Ramos (cell line): ENCODE results near the gene POPDC2.
"Not testable (repeated sequence)": the region's sequence is repeated elsewhere in the genome, so short reads cannot be mapped to it uniquely, and the experiment has no call there.

Experiments
- in situ Hi-C: fragments of 300-500 bp; cut with MboI; formaldehyde crosslinking; loops from one replicate; pipeline ENCODE4 v1.14.3; 2022; ENCODE audit warnings: low sequenced_read_pairs; ENCODE audit not compliant: unreplicated experiment

POPDC2 gene

DNA sequence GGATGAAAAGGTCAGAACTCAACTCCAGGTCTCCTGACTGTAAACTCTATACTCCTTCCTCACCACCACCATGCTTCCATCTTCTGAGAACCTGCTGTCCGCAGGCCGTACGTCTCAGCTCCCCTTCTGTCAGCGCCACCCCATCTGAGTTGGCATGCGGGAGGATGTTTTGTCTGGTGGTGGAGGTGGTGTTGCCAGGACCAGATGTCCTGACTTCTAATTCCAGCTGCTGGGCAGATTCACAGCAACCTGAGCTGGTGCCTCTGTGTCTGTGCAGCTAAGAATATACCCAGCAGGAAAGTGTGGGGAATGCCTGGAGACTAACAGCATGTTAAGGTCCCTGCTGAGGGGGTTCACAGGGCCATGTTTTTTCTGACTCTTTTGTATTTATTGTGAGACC is 39.5 kb downstream of the POPDC2 start:
- in situ Hi-C loops, result no loop called here

DNA sequence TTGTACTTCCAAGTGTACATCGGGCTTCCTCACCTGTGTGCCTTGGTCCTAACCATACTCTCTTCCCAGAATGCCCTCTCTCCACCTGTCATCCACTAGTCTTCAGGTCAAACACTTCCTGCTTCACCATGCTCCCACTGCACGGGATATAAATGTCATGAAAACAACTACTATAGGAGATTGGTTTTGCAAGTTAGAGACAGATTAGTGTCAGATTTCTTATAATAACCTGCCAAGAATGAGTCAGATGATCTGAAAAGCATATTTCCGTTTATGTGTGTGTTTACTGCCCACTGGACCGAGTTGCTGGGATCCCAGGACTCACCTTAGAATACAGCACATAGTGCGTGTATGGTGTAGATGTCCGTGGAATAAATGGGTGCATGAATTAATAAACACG is 41.3 kb downstream of the POPDC2 start:
- in situ Hi-C loops, result no loop called here

DNA sequence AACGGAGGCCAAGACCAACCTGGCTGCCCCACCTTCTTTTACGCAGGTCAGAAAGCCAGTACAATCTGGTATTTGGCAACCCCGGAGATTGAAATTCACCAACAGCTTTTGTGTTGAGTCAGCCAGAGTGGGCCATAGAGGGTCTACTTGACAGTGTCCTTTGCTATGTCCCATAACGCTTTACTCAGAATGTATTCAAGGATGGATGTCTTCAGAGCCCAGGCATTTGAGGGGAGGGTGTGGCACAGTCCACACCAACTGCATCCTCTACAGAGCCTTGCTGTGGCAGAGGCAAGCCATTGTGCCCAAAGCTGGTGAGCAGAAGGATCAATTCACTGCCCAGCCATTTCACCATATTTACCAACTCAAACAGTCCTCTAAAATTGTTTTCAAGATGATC is 44.3 kb downstream of the POPDC2 start:
- in situ Hi-C loops, result no loop called here

DNA sequence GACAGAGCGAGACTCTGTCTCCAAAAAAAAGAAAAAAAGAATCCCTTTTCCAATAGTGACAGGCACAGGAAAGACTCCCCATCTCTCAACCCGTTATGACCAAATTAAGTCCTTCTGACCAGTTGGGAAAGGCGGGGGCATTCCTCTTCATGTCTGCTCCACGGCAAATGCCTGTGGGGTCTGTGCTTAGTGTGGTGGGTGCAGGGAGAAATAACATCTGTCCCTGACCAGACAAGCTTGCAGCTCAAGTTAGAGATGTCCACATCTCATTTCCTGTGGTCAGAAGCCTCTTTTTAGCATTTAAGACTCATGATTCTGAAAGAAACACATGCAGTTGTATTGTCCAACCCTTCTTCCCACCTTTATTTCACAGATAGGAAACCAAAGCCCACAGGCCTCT is 46.5 kb downstream of the POPDC2 start:
- in situ Hi-C loops, result no loop called here

DNA sequence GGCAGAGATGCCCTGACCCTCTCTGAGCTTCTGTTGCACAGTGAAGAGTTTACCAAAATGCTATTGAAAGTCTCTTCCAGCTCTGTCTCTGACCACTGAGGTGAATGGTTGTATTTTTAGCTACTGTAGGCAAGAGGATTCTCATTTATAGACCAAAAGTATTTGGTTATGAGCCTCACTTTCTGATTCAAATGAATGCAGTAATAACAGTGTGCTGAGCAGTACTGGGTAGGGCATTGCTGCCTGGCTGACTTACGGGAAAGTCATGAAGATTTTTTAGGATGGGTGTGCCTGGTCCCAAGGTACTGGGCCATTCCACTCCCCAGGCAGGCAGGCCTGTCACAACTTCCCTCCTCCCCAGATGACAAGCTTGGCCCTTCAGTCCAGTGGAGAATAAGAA is 47.2 kb downstream of the POPDC2 start:
- in situ Hi-C loops, result no loop called here

DNA sequence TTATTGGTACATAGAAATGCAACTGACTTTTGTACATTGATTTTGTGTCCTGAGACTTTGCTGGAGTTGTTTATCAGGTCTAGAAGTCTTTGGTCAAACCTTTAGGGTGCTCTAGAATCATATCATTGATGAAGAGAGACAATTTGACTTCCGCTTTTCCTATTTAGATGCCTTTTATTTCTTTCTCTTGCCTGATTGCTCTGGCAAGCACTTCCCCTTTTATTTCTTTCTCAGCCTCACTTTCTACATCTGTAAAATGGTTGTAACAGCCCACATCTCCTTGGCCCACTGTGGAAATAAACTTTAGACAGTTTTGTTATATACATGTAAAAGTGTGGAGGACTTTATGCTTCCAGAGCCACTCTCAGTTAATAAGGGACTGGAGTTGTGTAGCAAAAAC is 48.7 kb downstream of the POPDC2 start:
- in situ Hi-C loops, result no loop called here

DNA sequence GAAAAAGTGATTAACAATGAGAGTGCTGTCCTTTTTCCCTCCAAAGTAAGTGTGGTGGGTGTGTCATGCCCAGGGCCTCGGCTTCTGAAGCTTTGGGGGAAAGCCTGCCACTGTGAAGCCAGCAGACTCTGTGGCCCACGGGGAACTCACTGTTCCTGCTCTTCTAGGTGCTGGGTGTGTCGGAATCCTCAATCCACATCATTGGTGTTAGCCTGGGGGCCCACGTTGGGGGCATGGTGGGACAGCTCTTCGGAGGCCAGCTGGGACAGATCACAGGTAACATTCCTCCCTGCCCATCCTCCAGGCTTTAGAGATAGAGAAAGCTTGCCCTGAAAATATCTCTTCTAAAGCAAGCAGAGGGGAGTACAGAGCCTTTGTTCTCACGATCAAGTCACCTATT is 51.1 kb downstream of the POPDC2 start:
- in situ Hi-C loops, result no loop called here

DNA sequence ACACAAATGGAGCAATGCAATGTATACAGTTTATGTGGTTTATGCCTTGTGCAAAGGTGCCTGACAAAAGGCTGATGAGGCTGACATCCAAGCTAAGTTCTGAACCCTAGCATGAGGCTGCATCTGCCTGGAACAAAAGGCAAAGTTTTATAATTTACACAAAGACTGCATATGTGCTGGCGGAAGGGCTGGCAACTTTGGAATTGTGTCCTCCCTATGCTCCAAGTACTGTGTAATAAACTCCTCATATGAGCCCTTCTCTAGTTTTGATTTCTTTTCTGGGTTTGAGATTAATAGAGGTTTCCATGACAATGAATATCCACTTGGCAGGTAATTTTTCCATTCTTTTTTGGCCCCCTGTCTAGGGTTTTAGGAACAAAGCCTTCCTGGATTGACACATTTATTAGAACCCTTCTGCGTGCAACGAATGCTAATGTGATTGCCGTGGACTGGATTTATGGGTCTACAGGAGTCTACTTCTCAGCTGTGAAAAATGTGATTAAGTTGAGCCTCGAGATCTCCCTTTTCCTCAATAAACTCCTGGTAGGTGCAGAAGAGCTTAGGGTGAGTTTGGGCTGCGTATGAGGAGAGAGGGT is 51.9 kb downstream of the POPDC2 start:
- in situ Hi-C loops, result no loop called here

DNA sequence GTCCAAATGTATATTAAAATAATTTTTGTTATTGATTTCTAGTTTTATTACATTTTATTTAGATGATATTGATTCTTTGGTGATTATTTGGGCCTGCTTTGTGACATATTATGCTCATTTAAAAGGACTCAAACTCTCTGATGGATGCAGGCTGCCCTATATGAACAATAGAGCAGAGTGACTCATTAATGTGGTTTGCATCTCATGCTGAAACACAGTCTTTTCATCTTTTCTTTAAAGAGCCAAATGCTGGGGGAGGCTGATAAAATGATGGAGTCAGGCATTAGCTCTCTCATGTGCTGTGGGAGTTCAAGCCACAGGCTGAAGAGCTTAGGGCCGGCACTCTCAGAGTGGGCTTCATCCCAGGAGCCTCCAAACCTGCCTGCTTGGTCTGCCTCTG is 55.5 kb downstream of the POPDC2 start:
- in situ Hi-C loops, result no loop called here

DNA sequence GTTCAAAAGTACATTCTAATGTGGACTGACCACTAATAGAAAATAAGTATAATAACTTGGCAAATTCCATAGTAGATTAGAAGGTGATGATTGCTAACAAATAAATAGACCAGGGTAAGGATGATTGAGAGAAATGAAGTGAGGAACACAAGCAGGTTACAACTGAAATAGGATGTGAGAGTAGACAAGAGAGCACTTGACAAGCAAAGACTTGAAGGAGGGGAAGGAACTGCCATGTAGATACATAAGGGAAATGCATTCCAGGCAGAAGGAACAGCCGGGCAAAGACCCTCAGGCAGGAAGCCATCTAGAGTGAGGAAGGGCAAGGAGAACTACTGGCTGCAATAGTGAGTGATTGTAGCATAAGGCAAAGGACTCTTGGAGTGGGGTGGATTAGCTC is 57.7 kb downstream of the POPDC2 start:
- in situ Hi-C loops, result no loop called here

DNA sequence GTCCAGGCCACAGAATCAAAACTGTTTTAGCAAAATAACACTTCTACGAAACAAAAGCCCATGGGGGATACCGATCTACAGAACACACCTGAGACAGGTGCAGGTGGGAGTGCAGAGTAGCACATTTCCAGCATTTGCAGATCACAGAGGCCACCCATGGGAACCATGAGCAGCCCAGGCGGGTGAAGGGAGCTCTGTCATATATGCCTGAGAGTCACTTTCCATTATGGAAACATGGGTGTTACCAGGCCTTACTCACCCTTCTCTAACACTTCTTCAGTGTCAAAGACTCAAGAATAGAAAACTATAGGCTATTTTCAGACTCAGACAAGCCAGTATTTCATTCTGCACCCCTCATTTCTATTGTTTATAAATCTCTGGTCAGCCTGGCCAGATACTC is 59.2 kb downstream of the POPDC2 start:
- in situ Hi-C loops, result no loop called here

DNA sequence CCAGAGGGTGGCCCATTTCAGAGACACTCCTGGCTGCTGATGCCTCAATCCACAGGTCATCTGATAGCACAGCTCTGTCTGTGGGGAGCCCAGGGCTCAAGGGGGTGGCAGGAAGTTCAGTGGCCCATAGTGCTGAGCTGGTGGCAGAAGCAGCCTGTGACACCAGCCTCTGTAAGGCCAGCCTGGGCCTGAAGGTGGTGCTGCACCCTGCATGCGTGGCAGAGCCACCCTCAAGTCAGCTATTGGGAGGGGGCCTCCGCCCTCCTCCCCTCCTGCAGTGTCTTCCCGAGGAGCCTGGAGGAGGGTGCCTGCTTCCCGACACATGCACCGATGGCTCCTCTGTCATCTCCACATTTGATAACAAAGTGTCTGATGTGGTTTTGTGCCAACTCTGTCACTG is 59.7 kb downstream of the POPDC2 start:
- in situ Hi-C loops, result no loop called here

DNA sequence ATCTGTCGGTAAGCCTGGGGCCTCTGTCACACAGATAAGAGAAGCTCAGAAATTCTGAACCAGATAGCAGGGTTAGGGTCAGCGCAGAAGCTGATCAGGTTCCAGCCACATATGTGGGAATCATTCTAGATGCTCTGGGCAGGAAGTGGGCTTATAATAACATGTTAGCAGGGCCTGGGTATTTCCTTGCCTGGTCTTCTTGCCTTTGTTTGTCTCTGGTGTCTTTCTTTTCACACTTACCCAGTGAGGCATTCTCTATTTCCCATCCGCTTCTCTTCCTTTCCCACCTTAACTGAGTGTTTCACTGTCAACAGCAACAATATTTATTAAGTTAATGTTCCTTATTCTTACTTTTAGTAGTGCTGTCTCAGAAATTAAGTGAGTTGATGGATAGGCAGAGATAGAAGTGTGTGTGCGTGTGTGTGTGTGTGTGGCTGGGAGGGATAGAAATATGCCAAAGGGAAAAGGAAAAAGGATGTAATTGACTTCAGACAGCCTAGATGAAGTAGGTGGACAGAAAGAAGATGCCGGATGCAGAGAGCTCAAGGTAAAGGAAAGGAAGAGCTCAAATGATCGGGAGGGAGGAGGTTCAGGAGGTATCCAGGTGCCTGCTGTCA is 60.7 kb downstream of the POPDC2 start:
- in situ Hi-C loops, result no loop called here

DNA sequence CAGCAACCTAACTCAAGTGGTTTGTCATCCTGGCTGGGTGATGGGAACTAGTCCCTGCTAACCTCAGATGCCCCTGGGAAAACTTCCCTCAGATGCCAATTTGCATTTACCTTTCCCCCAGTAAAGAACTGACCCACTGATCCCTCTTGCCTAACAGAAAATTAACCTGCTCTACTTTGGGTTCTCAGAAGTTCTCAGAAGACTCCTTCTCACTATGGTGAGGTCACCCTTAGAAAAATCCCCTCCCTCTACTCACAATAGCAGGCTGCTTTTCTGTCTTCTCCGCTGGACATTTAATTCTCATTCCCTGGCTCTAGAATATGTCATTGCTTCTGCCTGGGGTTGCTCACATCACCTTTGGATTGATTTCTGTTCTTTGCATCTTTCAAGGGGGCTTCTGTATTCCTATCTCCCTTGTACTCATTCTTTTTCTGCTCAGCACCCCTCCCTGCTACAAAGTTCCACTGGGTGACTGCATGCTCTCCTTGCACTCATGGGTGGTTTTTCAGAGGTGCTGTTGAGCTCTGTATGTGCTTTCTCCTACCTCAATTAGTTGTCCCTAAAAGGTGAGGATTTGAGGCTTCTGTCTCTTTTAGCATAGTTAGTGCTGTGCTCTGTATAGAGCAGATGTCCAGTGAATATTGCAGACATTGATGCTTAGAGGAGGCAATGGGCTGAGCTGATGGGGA is 61.8 kb downstream of the POPDC2 start:
- in situ Hi-C loops, result no loop called here

DNA sequence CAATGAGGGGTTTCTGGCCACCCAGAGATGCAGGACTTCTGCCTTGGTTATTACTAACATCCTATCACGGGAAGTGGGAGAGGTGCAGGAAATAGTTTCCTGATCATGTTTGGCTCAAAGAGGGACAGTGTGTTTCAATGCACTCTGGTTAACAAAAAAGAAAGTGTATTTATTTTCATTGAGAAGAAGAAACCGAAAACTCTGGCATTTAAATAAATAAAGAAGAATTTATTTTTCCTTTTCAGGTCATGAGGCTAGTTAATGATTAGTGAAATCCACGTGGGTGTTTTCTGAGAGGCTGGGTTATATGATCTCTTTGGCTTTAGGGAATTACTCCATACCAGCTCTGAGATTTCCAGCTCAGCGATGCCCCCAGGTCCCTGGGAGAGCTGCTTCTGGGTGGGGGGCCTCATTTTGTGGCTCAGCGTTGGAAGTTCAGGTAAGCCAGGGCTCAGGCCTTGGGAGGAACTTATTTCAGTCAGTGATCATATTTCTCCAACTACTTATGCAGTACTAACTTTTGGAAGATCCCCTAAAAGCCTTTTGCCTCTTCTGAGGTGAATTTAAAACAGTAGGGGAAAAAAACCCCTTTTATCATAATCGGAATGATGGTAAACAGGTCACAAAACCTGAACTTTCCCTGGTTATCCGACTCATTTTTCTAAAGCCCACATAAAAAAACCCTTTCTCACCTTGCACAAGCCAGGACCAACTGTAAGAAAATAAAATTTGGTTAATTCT is 62.7 kb downstream of the POPDC2 start, which contains the start of gene PLA1A:
Gene PLA1A (plus strand): TSS at position 338 of the 741 bp plus-strand sequence. CDS start 29 bp downstream, at position 367.
- in situ Hi-C loops, result no loop called here

DNA sequence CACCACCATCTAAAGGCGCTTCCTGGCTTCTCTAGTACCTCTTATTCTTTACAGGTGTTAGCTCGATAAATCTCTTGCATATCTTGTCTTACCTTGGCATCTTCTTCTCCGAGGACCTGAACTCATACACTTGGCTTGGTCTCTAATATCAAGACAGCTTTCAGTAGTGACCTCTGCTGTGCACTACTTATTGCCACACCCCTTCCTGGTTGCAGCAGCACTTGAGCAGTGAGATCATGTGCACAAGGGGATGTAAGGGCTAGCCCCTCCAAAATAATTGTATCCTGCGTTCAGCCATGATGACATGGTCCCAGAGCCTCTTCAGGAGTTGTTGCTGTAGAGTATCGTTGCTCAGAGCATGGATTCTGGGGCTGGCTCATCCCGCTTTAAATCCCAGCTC is 64.0 kb downstream of the POPDC2 start:
- in situ Hi-C loops, result no loop called here

DNA sequence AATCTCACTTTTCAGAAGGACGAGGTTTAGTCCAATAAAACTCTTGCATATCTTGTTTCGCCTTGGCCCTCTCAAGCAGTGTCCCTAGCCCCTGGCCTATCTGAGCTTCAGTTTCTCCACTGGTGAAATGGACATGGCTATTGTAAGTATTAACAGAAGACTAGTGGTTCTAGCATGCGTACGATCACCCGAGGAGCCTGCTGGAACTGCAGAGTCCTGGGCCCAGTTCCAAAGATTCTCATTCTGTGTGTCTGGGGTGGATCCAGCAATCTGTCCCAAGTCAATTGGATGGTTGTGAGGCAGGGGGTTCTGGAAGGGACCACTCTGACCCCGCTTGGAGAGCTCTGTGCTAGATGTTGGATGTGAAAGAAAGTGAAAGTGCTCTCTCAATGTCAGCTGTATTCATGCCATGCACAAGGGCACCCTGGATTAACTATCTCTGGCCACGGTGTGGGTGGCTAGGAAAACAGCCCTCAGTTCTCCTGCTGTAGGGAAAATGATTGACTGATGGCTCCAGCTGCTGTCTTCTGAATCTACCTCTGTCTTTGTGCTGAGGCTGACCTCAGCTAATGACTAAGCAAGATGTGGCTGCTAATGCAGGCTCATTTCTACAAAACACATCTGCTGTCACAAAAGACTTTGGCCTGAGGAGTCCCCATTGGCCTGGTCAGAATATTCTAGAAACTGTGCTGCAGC is 64.6 kb downstream of the POPDC2 start:
- in situ Hi-C loops, result no loop called here

DNA sequence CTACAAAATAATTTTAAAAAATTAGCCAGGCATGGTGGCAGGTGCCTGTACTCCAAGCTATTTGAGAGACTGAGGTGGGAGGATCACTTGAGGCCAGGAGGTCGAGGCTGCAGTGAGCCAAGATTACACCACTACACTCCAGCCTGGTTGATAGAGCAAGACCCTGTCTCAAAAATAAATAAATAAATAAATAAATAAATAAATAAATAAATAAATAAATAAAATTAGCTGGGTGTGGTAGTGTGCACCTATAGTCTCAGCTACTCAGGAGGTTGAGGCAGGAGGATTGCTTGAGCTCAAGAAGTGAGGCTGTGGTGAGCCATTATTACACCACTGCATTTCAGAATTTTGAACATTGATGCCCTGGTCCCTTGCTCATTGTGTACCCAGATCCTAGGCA is 65.5 kb downstream of the POPDC2 start:
- in situ Hi-C loops, result not testable (repeated sequence)

DNA sequence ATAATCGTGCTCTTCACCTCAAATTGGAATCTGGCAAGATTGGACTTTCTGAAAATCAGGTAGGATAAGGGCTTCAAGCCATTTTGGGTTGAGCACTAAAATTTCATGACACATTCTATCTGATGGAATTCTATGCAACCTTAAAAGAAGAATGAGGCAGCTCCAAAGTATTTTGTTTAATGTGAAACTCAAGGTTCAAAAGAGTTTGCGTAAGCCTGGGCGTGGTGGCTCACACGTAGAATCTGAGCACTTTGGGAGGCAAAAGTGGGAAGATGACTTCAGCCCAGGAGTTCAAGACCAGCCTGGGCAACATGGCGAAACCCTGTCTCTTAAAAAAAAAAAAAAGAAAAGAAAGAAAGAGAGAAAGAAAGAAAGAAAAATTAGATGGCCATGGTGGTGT is 66.3 kb downstream of the POPDC2 start:
- in situ Hi-C loops, result no loop called here

DNA sequence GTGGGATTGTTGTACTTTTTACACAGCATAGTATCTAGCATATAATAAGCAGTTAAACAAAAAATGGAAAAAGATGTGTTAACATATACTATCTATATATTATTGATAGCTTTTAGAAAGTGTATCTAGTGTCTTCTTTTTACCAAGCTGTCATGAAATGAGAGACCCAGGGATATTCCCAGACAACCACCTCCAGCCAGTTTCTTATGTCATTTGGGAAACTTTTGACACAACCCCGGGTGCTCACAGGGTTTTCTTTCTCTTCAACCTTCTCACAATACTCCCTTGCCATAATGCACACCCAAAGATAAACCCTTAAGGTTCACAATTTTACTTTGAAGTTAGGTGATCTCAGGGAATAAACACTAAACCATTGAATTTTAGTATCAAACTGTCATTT is 67.5 kb downstream of the POPDC2 start:
- in situ Hi-C loops, result no loop called here
